ENCODE results near the gene ZNRD2. TPM values are rescaled to one million over a fixed set of nuclear protein-coding genes. Genes with fewer than 3 reads are reported as not detected.

Gene ZNRD2
- total RNA-seq, 1 experiment from 2014 or later: 45.8 TPM

DNA sequence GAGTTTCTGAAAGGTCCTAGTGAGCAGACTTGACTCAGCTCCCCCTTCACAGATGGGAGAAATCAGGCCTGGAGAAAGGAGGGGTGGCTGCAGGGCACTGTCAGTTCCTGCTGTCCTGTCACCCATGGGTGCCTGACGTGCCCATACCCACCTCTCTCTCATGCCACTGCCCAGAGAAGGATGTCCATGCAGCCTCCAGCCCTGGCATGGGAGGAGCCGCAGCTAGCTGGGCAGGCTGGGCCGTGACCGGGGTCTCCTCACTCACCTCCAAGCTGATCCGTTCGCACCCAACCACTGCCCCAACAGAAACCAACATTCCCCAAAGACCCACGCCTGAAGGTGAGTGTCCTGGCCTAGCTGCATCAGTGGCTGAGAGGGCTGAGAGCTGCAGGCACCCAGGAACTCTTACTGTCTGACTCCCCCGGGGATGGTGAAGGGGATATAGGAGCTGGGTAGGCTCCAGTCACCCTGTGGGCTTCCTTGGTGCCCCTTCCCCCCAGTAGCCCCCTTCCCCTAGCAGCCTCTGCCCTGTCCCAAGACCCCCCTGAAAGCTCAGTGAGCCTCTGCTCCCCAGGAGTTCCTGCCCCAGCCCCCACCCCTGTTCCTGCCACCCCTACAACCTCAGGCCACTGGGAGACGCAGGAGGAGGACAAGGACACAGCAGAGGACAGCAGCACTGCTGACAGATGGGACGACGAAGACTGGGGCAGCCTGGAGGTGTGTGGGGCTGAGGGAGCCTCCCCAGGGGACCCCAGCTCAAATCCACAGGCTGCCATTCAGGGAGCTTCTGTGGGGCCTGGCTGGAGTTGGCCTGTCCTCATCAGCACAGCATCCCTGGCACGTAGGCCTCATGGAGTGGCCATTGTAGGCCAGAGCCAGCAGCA, 33.6 kb upstream of the ZNRD2 start:
- Histone ChIP-seq H2BK12ac (ENCODE audit: insufficient read length, low read depth, low read length) (no peak overlapping the region), H3K14ac (ENCODE audit: insufficient read depth, low read length) (no peak overlapping the region), H3K23me2 (ENCODE audit: insufficient read length, low read depth, low read length, poor library complexity, severe bottlenecking) (peaks cover 13% of the 10 kb centered on the region), H3K79me1 (ENCODE audit: insufficient read depth, low read depth, low read length, poor library complexity, severe bottlenecking) (no peaks in the 10 kb centered on the region), H2AFZ (ENCODE audit: low read length) (no peak overlapping the region), H3K23ac (ENCODE audit: insufficient read length, low read depth, low read length) (no peak overlapping the region), H4K20me1 (ENCODE audit: control insufficient read depth, insufficient read depth, insufficient read length) (peaks cover 2% of the 10 kb centered on the region), H3K4me1 (ENCODE audit: insufficient read depth, low read length) (no peaks in the 10 kb centered on the region), H3T11ph (ENCODE audit: low read length) (no peak overlapping the region), H2BK5ac (ENCODE audit: insufficient read length, low read length) (no peak overlapping the region), H2BK20ac (ENCODE audit: low read depth, low read length, poor library complexity, severe bottlenecking) (no peak overlapping the region), H3K9ac (ENCODE audit: extremely low read depth, insufficient read length, low read length) (no peak overlapping the region), H4K8ac (replicated peaks; ENCODE audit: insufficient read length, low read depth, low read length) (no peak overlapping the region), H2BK120ac (ENCODE audit: low read depth, low read length, poor library complexity, severe bottlenecking) (no peak overlapping the region), H3K27ac (ENCODE audit: insufficient read length, low read depth, low read length) (no peak overlapping the region), H3K4ac (ENCODE audit: low read depth, low read length) (no peak overlapping the region), H3K4me2 (ENCODE audit: insufficient read depth, insufficient read length, low read length) (no peak overlapping the region), H3K56ac (ENCODE audit: insufficient read length, low read depth, low read length) (no peak overlapping the region), H4K5ac (ENCODE audit: insufficient read length, low read depth, low read length) (no peak overlapping the region), H2AK5ac (ENCODE audit: insufficient read length, low read length) (no peak overlapping the region), H4K91ac (ENCODE audit: insufficient read length, low read depth, low read length) (no peak overlapping the region), H2BK15ac (ENCODE audit: low read depth, low read length) (no peak overlapping the region), H3K18ac (ENCODE audit: insufficient read length, low read depth, low read length) (no peak overlapping the region), H3K79me2 (ENCODE audit: insufficient read depth, low read length) (no peaks in the 10 kb centered on the region), H3K27me3 (ENCODE audit: insufficient read depth, low read length) (no peaks in the 10 kb centered on the region), H3K9me3 (ENCODE audit: control insufficient read depth, low read depth, low read length) (no peaks in the 10 kb centered on the region)
- Mint-ChIP-seq H3K27ac (no peak overlapping the region), H3K4me3 (no peak overlapping the region), H3K36me3 (ENCODE audit: insufficient read depth in 1 of 3, low read depth in 3 of 3) (peaks cover 6 to 44% (median 37%) of the 10 kb centered on the region in 3 experiments), H3K9me3 (no peaks in the 10 kb centered on the region; a peak in 1 of 5 replicates), H3K4me1 (peaks cover 2 to 9% of the 10 kb centered on the region in 2 experiments; a peak in 3 of 4 replicates), H3K27me3 (ENCODE audit: low read depth) (peaks cover 18% of the 10 kb centered on the region)
- TF ChIP-seq, protein P1, sequence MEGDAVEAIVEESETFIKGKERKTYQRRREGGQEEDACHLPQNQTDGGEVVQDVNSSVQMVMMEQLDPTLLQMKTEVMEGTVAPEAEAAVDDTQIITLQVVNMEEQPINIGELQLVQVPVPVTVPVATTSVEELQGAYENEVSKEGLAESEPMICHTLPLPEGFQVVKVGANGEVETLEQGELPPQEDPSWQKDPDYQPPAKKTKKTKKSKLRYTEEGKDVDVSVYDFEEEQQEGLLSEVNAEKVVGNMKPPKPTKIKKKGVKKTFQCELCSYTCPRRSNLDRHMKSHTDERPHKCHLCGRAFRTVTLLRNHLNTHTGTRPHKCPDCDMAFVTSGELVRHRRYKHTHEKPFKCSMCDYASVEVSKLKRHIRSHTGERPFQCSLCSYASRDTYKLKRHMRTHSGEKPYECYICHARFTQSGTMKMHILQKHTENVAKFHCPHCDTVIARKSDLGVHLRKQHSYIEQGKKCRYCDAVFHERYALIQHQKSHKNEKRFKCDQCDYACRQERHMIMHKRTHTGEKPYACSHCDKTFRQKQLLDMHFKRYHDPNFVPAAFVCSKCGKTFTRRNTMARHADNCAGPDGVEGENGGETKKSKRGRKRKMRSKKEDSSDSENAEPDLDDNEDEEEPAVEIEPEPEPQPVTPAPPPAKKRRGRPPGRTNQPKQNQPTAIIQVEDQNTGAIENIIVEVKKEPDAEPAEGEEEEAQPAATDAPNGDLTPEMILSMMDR (conservative IDR thresholded peaks at IDR 0.05): no peak
- WGBS (ENCODE audit: extremely low coverage, insufficient read length, low lambda C conversion rate): no CpG with 5 or more reads among the region's 12 CpGs
- DNase-seq: no peak

Measured in H9 (cell line).